GM19372 (cell line): ENCODE results near the gene ATP5F1D.
A peak's percentile ranks its signal among the peaks of the same experiment; 100 is the strongest.

Experiments used
- ATAC-seq: cut with Tn5 transposase; IDR thresholded peaks from one replicate; pipeline ENCODE4 v1.9.1; 2021; ENCODE audit warnings: mild to moderate bottlenecking, low read depth, moderate library complexity; ENCODE audit not compliant: unreplicated experiment

Gene ATP5F1D

DNA sequence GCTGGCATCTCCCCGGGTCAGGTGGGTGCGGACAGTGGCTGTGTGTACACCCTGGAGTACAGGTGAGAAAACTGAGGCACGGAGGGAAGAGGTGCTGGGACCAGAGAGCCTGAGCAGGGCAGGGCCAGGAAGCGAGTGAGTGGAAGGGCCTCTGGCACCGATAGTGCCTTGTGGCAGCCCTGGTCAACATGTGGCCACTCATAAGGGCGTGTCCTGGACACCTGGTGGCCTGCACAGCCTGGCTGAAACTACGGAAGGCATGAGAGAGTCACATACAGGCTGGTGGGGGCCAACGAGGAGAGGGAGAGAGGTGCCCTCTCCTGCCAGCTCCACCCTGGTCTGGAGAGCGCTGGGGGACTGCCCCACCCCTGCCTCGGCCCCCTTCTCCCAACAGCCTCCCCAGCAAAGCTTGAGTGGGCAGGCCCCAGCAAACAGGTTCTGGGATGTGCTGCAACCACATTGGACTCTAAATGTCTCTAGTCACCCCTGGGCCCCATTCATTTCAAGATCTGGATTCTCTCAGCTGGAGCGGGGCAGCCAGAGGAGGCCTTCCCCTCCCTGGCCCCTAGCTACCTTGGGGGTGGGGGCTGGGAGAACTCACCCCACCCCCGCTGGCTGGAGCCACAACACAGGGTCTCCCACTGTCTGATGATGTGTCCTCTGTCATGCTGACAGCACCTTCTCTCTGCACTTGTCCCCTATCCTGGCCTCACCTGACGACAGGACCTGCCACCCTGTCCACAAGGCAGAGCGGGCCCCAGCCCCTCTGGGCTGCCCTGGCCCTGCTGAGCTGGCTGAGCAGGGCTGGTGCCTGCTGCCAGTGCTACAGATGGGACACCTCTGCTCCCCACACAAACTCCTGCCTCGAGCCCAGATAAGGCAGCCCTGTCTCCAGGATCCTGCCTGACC is 9.6 kb upstream of the ATP5F1D start:
- ATAC-seq, result no peak

DNA sequence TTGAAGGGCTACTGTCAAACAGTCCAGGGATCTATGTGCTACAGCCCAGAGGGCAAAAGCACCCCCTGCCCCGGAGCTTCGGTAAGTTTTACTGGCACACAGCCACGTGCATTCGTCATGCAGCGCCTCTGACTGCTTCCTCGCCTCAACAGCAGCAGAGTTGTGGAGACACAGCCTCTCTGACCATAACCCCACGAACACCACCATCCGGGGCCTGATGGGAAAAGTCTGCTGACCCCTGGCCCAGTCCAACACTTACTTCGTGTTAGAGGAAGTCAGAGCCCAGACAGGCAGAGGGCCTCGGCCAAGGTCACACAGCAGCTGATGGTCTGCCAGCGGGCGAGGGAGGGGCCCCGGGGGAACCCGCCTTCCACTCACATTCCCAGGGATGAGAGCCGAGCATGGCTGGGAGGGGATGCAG is 8.9 kb upstream of the ATP5F1D start:
- ATAC-seq, result no peak

DNA sequence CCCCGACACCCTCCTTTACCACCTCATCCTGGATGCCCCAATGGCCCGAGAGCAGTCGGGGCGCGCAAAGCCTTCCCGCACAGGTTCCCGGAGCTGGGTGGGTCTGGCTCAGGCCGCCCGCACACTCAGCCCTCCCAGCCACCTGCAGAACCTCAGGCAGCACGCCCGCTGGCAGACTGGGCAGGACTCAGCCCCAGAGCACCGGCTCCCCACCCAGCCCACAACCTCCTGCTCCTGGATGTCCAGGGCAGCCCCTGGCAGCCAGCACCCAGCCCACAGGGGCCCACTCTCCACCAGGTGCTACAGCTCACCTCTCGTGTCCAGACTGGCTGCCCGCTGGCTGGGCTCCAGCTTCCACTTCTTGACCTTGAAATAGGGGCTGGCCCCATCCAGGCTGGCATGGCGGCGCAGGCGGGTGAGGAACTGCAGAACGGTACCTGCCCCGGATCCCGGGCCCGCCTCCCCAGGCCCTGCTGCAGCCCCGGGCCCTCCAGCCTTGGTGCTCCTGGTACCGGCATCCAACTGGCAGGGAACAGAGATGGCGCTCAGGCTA is 8.4 kb upstream of the ATP5F1D start:
- ATAC-seq, result no peak

DNA sequence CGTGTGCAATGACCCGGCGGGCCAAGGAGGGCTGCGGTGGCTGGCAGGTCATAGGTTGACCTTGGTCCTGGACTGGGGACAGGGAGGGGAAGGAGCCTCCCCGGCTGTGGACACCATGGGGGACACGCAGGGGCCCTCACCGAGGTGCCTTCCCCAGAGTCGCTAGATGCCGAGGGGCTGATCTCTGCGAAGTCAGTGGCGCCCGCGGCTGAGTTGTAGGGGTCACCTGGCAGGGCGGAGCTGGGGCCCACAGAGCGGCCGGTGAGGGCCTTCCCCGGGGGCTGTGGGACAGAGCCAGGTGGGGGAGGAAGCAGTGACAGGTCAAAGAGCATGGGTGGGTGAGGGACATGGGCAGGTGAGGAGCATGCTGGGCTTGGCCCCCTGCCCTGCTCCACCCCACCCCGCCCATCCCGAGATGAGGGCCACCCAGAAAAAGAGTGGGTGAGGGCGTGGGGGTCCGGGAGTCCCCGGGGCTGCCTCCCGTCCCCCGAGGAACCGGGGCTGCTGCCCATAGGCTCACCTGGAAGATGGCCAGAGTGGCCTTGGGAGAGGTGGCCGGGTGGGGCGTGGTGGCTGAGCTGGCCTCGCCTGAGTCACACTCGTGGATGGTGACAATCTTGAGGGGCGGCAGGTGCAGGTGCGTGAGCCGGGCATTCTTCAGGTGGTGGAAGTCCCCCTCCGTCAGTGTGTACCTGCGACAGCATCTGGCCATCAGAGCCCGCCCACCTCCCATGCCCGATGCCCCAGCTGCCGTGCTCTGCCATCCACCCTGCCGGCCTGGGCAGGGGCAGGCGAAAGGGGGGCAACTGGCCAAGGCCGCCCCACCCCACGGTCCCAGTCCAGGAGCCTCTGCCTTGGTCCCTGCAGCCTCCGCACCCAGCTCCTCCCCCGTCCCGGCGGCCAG is 7.2 kb upstream of the ATP5F1D start:
- ATAC-seq, result no peak

DNA sequence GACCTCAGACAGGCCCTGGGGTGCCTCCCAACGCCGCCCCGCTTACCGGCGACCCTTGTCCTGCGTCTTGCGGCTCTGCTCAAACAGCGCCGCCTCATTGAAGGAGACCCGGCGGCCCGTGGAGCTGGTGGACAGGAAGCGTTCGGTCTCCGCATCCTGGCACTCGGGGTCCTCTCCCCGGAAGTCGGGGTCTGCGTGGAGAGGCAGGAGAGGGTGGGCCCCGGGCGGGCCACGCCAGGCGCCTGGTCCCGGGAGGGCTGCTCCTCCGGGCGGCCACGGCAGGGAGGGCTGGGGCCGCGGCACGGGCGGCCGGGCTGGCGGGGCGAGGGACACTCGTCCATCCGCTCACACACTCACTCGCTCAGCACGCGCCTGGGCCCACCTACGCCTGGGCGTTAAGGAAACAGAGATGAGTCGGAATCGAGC is 6.6 kb upstream of the ATP5F1D start:
- no peak for ATAC-seq

DNA sequence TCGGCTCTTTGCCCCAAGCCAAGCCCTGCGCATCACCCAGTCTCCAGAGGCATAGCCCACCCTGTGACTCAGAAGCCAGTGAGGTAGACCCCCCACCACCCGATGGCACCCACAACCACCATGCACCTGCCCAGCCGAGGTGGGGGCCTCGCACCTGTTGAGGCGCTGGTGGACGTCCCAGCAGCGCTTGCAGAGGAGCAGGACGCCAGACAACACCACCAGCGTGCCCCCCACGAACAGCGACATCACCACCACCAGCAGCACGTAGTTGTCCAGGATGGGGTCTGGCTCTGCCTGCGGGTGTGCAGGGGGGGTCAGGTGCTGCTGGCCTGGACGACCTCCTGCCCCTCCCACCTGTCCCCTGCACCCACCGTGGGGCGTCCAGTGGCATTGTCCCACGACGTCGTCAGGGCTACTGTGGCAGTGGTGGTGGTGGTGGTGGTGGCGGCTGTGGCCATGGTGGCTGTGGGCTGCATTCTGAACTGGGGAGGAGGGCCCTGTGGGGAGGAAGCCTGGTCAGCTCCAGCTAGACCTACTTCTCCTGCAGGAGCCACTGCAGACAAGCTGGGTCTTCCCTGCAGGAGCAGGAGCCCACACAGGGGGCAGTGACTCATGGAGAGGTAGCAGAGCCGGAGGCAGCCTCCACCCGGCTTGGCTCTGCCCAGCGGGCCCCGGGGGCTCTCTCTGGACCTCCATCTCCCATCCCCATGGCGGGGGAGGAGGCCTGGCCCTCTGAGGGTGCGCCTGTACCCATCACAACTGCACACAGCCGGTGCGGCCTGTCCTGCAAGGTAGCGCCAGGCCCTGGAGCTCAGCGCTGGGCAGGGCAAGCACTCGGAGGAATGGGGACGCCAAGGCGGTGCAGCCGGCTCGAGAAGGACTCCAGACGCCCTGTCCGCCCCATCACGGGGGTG is 5.7 kb upstream of the ATP5F1D start:
- ATAC-seq, result no peak

DNA sequence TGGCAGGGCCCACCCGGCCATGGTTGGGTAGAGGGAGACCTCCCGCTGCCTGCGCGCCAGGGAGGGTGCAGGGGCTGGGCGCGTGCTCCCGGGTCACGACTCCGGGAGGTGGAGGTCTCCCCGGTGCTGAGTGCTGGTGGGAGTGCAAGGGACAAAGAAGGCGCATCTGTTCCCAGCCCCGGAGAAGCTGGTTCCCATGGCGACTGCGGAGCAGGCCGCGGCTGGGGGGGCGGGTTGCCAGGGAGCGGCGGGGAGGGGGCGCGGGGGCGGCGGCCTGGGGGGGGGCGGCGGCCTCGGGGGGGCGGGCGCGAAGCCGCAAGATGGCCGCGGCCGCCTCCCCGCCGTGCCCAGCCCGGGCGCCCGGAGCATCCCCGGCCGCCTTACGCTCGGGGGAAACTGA is 5.0 kb upstream of the ATP5F1D start:
- no peak for ATAC-seq

DNA sequence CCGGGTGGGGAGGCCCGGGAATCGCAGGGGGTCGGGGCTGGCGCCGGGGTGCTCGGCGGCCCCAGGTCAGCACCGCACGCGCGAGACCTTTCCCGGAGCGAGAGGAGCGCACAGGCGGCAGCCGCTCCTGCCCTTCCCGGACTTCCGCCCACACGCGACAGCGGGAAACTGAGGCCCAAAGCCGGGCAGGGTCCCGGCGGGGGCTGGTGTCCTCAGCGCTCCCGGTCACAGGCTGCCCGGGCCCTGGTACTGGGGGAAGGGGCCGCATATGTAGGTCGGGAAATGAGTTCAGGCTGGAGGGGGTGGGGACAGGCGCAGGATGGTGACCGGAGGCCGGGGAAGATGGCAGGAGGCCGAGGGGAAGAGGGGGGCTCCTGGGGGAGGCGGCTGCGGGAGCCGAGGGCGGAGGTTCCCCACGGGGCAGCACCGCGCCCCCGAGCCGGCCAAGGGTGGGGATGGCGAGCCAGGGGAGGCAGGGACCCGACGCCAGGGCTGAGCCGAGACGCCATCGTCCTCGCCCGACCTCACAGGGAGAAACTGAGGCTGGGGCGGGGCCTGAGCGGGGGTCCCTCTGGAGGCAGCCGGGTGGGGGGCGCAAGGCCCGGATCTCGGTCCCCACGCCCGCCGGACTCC is 4.4 kb upstream of the ATP5F1D start:
- ATAC-seq, result no peak

DNA sequence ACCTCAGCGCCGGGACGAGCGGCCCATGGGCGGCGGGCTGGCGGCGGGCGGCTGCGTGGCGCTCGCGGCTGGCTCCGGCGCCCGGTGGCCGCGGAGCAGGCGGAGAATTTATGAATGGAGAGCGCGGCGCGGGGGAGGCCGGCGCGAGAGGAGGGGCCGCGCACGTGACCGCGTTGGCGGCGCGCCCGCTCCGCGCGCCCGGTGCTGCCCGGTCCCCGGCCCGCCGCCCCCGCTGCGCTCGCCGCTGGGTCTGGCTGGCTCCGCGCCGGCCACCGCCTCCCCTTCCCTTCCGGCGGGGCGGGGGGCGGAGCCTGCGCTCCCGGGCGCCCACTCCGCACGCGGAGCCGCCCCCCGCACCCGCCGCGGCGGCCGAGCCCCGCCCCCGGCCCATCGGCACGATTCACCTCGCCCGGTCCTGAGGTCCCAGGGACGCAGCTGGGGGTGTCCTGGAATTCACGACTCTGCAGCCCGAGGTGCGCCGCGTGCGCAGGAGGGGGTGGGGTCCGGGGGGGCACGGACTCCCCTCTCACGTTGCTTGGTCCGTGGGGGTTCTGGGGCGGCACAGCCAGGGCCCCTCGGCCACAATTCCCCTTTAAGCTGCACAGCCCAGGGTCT is 3.7 kb upstream of the ATP5F1D start, which contains the start of gene CBARP:
Gene CBARP (minus strand): TSS at position 252 of the 615 bp plus-strand sequence. CDS start 1,905 bp downstream, outside the sequence.
- ATAC-seq, result no peak

DNA sequence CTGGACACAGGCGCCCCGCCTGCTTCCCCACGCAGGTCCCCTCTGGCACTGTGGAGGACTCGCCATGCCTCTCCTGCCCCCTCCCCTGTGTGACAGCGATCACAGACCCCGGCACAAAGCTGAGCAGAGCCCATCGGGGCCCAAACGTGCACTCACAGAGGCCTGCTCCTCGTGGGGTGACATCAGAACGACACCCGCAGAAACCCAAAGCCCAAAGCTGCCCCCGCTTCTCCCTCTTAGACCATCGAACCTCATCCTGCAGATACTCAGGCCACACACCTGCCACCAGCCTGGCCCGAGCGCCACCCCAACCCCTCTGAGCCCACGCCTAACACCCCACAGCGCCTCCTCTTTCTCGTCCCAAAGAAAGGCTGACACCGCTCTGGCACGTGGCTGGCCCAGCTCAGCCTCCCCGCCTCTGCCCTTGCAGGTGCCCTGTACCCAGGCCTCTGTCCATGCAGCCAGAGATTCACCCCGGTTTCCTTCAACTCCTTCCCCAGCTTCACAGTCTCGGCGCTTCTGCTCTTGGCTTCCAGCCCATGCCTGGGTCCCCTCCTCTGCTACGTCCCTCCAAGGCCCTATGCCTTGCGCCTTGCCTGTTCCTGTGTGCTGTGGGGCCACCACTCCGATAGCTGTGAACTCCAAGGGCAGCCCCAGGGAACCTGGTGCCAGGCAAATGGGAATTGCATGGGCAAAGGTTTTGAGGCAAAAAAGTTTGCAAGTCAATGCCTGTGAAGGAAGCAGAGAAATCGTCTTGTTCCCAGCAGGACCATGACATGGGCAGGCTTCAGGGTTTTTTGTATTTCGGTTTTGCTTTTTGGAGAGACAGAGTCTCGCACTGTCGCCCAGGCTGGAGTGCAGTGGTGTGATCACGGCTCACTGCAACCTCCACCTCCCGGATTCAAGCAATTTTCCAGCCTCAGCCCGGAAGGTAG is 2.9 kb upstream of the ATP5F1D start:
- ATAC-seq, result no peak

DNA sequence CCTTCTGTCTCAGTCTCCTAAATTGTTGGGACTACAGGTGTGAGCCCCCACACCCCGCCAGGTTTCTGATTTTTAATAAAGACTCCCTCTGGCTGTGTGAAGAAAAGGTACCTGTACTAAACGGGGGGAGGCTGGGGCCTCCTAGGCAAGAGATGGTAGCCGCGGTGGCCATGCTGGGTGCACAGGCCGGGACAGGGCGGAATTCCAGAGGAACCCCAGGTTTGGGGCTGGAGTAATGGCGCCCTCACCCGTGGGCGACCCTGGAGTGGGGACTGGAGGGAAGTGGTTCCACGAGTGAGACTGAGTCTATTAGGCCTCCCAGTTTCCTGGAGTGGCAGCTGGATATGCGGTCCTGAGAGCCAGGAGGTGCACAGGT is 2.1 kb upstream of the ATP5F1D start:
- ATAC-seq, result no peak

DNA sequence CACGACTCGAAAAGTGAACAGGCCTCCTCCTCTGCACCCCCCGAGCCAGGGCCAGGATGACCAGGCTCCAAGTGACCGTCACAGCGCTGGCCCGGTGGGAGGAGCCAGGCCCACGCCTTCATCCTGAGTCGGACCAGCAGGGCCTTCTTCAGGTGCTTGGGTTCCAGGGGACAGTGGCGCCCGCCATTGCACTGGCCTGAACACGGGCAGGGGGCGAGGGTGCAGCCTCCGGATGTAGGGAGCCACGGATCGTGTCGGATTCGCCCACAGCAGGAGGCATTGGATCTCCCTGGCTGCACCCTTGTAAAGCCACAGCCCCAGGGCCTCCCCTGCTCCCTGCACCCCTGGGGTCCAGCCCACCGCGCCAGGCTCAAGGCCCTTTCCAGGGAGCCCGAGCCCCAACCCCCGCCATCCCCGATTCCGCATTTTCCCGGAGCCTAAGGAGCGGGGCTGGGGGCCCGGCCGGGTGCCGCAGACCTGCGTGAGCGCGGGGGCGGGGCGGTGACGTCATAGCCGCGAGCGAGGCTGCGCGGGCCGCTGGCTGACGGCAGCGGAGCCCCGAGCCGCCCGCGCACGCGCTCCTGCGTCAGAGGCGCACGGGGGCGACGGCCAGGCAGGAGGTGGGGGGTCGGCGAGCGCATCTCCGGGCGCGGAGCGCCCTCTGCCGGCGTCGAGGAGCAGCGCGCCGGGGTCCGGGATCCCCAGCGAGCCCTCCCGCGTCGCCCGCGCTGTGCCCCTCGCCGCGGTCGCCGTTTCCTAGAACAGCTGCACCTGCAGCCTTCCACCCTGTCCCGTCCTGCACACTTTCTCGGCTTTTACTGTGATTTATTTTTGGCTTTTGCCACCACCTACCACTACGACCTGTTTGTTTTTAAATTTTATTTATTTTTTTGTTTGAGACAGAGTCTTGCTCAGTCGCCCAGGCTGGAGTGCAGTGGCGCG is 1.5 kb upstream of the ATP5F1D start:
- peak; percentile 47 for ATAC-seq

DNA sequence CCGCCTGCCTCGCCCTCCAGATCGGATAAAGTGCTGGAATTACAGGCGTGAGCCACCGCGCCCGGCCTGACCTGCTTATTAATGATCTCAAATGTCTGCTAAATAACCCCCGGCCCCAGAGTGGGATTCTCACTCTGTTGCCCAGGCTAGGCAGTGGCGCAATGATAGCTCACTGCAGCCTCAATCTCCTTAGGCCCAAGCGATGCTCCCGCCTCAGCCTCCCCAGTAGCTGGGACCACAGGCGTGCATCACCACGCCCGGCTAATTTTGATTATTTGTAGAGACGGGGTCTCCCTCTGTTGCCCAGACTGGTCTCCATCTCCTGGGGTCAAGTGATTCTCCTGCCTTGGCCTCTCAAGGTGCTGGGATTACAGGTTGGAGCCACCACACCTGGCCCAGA is 626 bp upstream of the ATP5F1D start:
- ATAC-seq, result no peak

DNA sequence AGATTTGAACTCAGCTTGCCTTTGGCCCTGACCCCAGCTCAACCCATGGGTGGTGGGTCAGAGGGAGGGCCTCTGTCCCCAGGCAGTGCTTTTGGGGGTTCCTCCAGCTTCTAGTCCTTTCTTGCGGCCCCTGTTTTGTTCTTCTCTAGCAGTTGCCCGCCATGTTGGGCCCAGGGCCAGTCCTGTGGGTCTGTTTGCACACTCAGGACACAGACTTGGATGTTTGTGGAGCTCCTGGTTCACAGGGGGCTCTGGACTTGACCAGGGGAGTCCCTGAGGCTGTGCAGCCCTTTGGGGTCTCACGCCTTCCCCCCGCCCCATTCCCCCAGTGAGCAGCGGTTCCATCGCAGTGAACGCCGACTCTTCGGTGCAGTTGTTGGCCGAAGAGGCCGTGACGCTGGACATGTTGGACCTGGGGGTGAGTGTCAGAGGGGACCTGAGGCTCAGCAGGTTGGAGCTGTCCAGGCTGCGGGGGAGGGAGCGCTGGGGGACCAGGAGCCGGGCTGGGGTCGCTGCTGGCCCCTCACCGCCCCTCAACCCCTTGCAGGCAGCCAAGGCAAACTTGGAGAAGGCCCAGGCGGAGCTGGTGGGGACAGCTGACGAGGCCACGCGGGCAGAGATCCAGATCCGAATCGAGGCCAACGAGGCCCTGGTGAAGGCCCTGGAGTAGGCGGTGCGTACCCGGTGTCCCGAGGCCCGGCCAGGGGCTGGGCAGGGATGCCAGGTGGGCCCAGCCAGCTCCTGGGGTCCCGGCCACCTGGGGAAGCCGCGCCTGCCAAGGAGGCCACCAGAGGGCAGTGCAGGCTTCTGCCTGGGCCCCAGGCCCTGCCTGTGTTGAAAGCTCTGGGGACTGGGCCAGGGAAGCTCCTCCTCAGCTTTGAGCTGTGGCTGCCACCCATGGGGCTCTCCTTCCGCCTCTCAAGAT is 2.5 kb downstream of the ATP5F1D start:
- no peak for ATAC-seq

DNA sequence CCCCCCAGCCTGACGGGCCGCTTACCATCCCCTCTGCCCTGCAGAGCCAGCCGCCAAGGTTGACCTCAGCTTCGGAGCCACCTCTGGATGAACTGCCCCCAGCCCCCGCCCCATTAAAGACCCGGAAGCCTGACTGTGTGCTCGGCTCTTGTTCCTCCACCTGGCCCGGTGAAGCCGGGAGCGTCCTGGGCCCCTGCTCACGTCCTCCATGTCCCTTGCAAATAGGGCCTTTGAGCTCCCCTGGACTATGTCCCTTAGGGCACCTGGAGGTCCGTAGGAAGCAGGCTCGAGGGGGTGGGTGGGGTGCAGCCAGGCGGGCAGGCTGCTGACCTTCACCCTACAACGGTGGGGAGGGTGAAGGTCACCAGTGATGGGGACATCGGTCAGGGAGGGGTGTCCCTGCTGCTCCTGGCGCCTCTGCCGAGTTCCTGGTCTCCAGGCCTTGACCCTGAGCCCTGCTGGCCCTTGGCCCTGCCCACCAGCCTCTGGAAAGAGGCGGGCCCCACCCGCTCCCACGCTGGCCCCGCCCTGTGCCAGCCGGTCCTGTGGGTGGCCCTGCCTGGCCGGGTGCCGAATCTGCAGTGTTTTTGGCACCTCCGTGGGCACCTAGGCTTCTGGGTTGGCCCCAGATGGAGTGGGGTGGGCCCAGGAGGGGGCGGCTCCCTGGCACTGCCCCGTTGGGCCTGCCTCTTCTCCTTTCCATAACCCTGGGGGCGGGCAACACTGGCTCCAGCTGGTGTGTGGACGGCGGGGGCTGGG is 3.3 kb downstream of the ATP5F1D start:
- no peak for ATAC-seq
